ENCODE measurements around the gene SCT. TPM values are rescaled to one million over a fixed set of nuclear protein-coding genes. Genes with fewer than 3 reads are reported as not detected.

SCT gene
- polyA plus RNA-seq, 1 donor from 2014 or later: not detected

DNA sequence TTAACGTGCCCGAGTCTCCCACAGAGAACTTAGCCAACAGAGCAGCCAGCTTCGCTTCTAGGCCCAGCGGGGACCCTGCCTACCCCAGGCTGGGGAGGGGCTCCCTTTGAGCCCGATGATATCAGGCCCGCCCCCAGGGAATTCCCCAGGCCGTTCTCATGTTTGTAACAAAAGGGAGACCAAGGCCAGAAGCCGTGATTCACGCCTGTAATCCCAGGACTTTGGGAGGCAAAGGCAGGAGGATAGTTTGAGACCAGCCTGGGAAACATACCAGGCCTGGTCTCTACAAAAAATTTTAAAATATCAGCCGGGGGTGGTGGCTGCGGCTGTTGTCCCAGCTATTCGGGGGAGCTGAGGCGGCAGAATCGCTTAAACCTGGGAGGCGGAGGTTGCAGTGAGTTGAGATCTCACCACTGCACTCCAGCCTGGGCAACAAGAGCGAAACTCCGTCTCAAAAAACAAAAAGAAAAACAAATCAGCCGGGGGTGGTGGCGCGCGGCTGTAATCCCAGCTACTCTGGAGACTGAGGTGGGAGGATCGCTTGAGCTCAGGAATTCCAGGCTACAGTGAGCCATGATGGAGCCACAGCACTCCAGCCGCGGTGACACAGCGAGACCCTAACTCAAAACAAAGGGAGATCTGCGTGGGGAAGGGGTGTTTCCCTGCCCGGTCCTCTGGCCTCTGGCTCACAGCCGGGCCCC, 11.8 kb upstream of the SCT start:
- Histone ChIP-seq H3K4me3 (ENCODE audit: low read length) (no peak overlapping the region), H4K20me1 (ENCODE audit: insufficient read depth) (peaks cover 12% of the 10 kb centered on the region), H2AFZ (ENCODE audit: low read depth, low read length) (no peak overlapping the region), H3K9ac (ENCODE audit: low read length) (no peak overlapping the region), H3K79me2 (replicated peaks; ENCODE audit: insufficient read depth, low read length) (no peaks in the 10 kb centered on the region), H3K27me3 (ENCODE audit: insufficient read depth, low read depth, low read length) (peaks cover 31% of the 10 kb centered on the region), H3K9me2 (ENCODE audit: insufficient read depth, low read length) (no peaks in the 10 kb centered on the region), H3K4me2 (ENCODE audit: low read length) (no peak overlapping the region), H3K9me3 (ENCODE audit: low read length) (no peaks in the 10 kb centered on the region), H3K27ac (ENCODE audit: low read length) (no peak overlapping the region), H3F3A (ENCODE audit: insufficient read depth, low read length, poor library complexity, severe bottlenecking) (no peaks in the 10 kb centered on the region), H3K36me3 (ENCODE audit: insufficient read depth, low read length) (no peaks in the 10 kb centered on the region)
- TF ChIP-seq RAD21 (conservative IDR thresholded peaks at IDR 0.05) (no peak), SMC3 (conservative IDR thresholded peaks at IDR 0.05; ENCODE audit: poor library complexity) (no peak), REST (IDR thresholded peaks at IDR 0.05; ENCODE audit: borderline replicate concordance) (no peak)

DNA sequence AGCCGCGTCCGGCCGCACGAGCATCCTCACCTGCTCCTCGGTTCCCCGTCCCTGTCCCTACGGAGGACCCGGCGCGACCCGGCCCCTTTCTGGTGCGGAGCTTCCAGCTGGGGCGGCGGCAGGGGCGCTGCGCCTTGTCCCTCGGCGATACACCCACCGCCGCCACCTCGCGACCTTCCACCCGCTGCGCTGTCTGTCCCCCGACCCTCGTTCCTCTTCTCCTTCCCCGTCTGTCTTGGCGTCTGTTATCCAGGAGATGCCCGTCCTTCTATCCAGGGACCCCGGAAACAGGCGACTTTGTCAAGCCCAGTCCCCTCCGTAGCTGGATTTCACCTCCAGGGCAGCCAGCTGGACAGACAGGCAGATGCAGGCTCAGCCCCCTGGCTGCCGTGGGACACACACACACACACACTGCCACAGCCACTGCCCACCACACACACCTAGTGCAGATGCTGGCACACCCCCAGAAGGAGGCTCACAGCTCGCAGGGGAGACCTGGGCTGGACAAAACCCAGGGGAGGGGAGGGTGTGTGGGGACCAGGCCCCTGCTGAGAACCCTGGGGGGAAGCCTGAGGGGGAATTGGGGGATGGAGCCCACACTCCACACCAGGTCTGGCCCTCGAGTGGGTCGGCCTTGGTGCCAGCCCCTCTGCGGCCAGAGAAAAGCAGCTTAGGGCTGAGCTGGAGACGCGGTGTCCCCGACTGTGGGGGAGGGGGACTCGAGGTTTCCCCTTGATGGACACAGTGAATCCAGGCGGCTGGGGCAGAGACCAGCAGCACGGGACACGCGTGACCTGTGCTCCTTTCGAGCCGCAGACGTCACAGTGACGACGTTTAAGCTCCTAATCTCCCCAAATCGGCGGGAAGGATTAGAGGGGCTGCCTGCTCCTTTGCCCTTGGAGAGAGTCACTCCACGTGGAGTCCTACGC, 10.9 kb upstream of the SCT start:
- H3K27ac ChIP-seq (ENCODE audit: low read length): no peak overlapping the region
- peak overlapping the region; percentile 9 for H3K9ac ChIP-seq (ENCODE audit: low read length)
- no peak overlapping the region for H3K4me2 ChIP-seq (ENCODE audit: low read length)
- TF ChIP-seq MXI1 (conservative IDR thresholded peaks at IDR 0.05; ENCODE audit: poor library complexity, severe bottlenecking) (no peak), EZH2 (IDR thresholded peaks at IDR 0.05; ENCODE audit: borderline replicate concordance, insufficient read depth, low read length, poor library complexity, severe bottlenecking) (peak; percentile 59)
- no peaks in the 10 kb centered on the region for H3K9me2 ChIP-seq (ENCODE audit: insufficient read depth, low read length)
- H3K27me3 ChIP-seq (ENCODE audit: insufficient read depth, low read depth, low read length): peaks cover 31% of the 10 kb centered on the region
- no peaks in the 10 kb centered on the region for H3F3A ChIP-seq (ENCODE audit: insufficient read depth, low read length, poor library complexity, severe bottlenecking)
- no peak overlapping the region for H2AFZ ChIP-seq (ENCODE audit: low read depth, low read length)
- H4K20me1 ChIP-seq (ENCODE audit: insufficient read depth): peaks cover 12% of the 10 kb centered on the region
- no peaks in the 10 kb centered on the region for H3K79me2 ChIP-seq (replicated peaks; ENCODE audit: insufficient read depth, low read length)
- no peaks in the 10 kb centered on the region for H3K36me3 ChIP-seq (ENCODE audit: insufficient read depth, low read length)
- H3K4me3 ChIP-seq (ENCODE audit: low read length): peak overlapping the region; percentile 34
- no peaks in the 10 kb centered on the region for H3K9me3 ChIP-seq (ENCODE audit: low read length)

GRCh38 chr11:637333-637592, 10.3 kb upstream of the SCT start:
- TF ChIP-seq EZH2 (IDR thresholded peaks at IDR 0.05; ENCODE audit: borderline replicate concordance, insufficient read depth, low read length, poor library complexity, severe bottlenecking) (no peak), REST (IDR thresholded peaks at IDR 0.05; ENCODE audit: borderline replicate concordance) (no peak), TAF1 (IDR thresholded peaks at IDR 0.05; ENCODE audit: low read depth) (no peak), SMC3 (conservative IDR thresholded peaks at IDR 0.05; ENCODE audit: poor library complexity) (no peak), EP300 (conservative IDR thresholded peaks at IDR 0.05; ENCODE audit: poor library complexity, severe bottlenecking) (no peak), MXI1 (conservative IDR thresholded peaks at IDR 0.05; ENCODE audit: poor library complexity, severe bottlenecking) (no peak)
- H3K9me2 ChIP-seq (ENCODE audit: insufficient read depth, low read length): no peaks in the 10 kb centered on the region
- no peaks in the 10 kb centered on the region for H3F3A ChIP-seq (ENCODE audit: insufficient read depth, low read length, poor library complexity, severe bottlenecking)
- peak overlapping the region; percentile 34 for H3K4me3 ChIP-seq (ENCODE audit: low read length)
- no peaks in the 10 kb centered on the region for H3K79me2 ChIP-seq (replicated peaks; ENCODE audit: insufficient read depth, low read length)
- peaks cover 31% of the 10 kb centered on the region for H3K27me3 ChIP-seq (ENCODE audit: insufficient read depth, low read depth, low read length)
- no peak overlapping the region for H3K9ac ChIP-seq (ENCODE audit: low read length)
- no peaks in the 10 kb centered on the region for H3K9me3 ChIP-seq (ENCODE audit: low read length)
- H4K20me1 ChIP-seq (ENCODE audit: insufficient read depth): peaks cover 12% of the 10 kb centered on the region
- no peaks in the 10 kb centered on the region for H3K36me3 ChIP-seq (ENCODE audit: insufficient read depth, low read length)
- no peak overlapping the region for H3K27ac ChIP-seq (ENCODE audit: low read length)
- no peak overlapping the region for H3K4me2 ChIP-seq (ENCODE audit: low read length)
- no peak overlapping the region for H2AFZ ChIP-seq (ENCODE audit: low read depth, low read length)

All from neural cell (in vitro differentiated cells).